ENCODE measurements around the gene NOVA2. TPM values are rescaled to one million over a fixed set of nuclear protein-coding genes. Genes with fewer than 3 reads are reported as not detected.

Gene NOVA2
- total and polyA plus RNA-seq, 2 of the 8 experiments (the other 6 are each of a cell fraction or from before 2014, with no cell fraction given), result 3.2 to 24.6 TPM

GRCh38 chr19:45959517-45960025, 14.1 kb downstream of the NOVA2 start:
- no peak for DNase-seq (ENCODE audit: low read depth in 1 of 2, low spot score in 2 of 2)
- Histone ChIP-seq H4K20me1 (replicated peaks in 1 of 2; ENCODE audit: control insufficient read depth in 1 of 2, insufficient read depth in 2 of 2, low read length in 2 of 2) (peaks cover 2 to 4% of the 10 kb centered on the region in 2 experiments), H3K18ac (ENCODE audit: extremely low read depth, low read length) (no peak overlapping the region), H4K91ac (replicated peaks; ENCODE audit: insufficient read length, low read length) (no peak overlapping the region), H3K4ac (replicated peaks; ENCODE audit: insufficient read length, low read depth, low read length) (no peak overlapping the region), H3K14ac (ENCODE audit: insufficient read length) (no peak overlapping the region), H3K79me1 (ENCODE audit: low read depth, low read length) (no peaks in the 10 kb centered on the region), H3K23me2 (ENCODE audit: low read depth, low read length) (peaks cover 6% of the 10 kb centered on the region; the same call in 1 of the 2 replicates), H3K9ac (replicated peaks in 1 of 4; ENCODE audit: extremely low read depth in 1 of 4, low read depth in 3 of 4, low read length in 3 of 4) (no peak overlapping the region), H3K4me2 (ENCODE audit: insufficient read depth in 1 of 2, low read depth in 2 of 2, low read length in 2 of 2) (no peak overlapping the region), H2BK20ac (ENCODE audit: low read length) (no peak overlapping the region), H2BK120ac (replicated peaks; ENCODE audit: low read depth, low read length) (no peak overlapping the region), H3K27me3 (replicated peaks in 1 of 4; ENCODE audit: control insufficient read depth in 3 of 4, extremely low read depth in 1 of 4, insufficient read depth in 3 of 4, low read length in 3 of 4) (peaks cover 0 to 2% (median 0%) of the 10 kb centered on the region in 4 experiments; a peak in 1 of 7 replicates), H4K8ac (ENCODE audit: extremely low read depth, insufficient read depth, low read length) (no peak overlapping the region), H3K4me3 (ENCODE audit: extremely low read depth in 1 of 4, insufficient read depth in 2 of 4, low read depth in 3 of 4, low read length in 4 of 4) (no peak overlapping the region), H3K4me1 (replicated peaks in 1 of 4; ENCODE audit: control insufficient read depth in 3 of 4, insufficient read depth in 4 of 4, low read length in 3 of 4) (peaks cover 0 to 11% (median 2%) of the 10 kb centered on the region in 4 experiments; a peak in 5 of 7 replicates), H4K5ac (ENCODE audit: insufficient read length, low read depth, low read length) (no peak overlapping the region), H3K9me3 (ENCODE audit: insufficient read depth in 2 of 2, low read depth in 1 of 2, low read length in 1 of 2) (no peaks in the 10 kb centered on the region), H3K27ac (ENCODE audit: low read depth, low read length) (no peak overlapping the region), H3K56ac (replicated peaks; ENCODE audit: insufficient read length, low read depth, low read length) (no peak overlapping the region), H2AFZ (ENCODE audit: low read length) (no peak overlapping the region), H2BK12ac (ENCODE audit: low read depth, low read length) (no peak overlapping the region), H2BK5ac (ENCODE audit: low read depth, low read length) (no peak overlapping the region), H3K36me3 (ENCODE audit: control insufficient read depth in 2 of 4, insufficient read depth in 4 of 4, low read length in 3 of 4) (peaks cover 0 to 10% (median 3%) of the 10 kb centered on the region in 4 experiments; a peak in 3 of 8 replicates), H3K79me2 (ENCODE audit: control insufficient read depth in 1 of 2, insufficient read depth in 2 of 2, low read length in 2 of 2) (no peaks in the 10 kb centered on the region), H3K23ac (ENCODE audit: insufficient read length) (no peak overlapping the region), H2BK15ac (ENCODE audit: low read length) (no peak overlapping the region), H2AK5ac (ENCODE audit: low read depth, low read length) (no peak overlapping the region)
- POLR2A ChIA-PET (ENCODE audit: partially characterized antibody), result interaction anchor here (1.0 to 2.4 kb wide), 5 partner anchors 9 to 39 kb away, joined by 3 to 8 read pairs (median 3); partner anchors contain the start of gene NOVA2
- CTCF ChIA-PET (ENCODE audit: partially characterized antibody), result interaction anchor here (0.6 to 1.6 kb wide), 7 partner anchors 26 to 931 kb away, joined by 3 to 6 read pairs (median 4); no protein-coding TSS in a partner anchor
- no peak for FAIRE-seq
- WGBS, 2 experiments (ENCODE audit: extremely low coverage in 1 of 2, insufficient coverage in 1 of 2, insufficient read length in 1 of 2, insufficient replicate concordance in 2 of 2, low coverage in 1 of 2, low lambda C conversion rate in 2 of 2, missing lambda C conversion rate in 1 of 2), result 77 to 83% methylated on average over 1 to 7 of the region's 8 CpGs
- TF ChIP-seq HDAC2 (IDR thresholded peaks at IDR 0.05; ENCODE audit: borderline replicate concordance in 1 of 2, low read depth in 2 of 2, low read length in 2 of 2) (no peak), CTCF (IDR thresholded peaks at IDR 0.05; ENCODE audit: control extremely low read depth in 1 of 3, insufficient read depth in 1 of 3, low read depth in 1 of 3, low read length in 3 of 3) (no peak), JUND (IDR thresholded peaks at IDR 0.05; ENCODE audit: low read length) (no peak), SP2 (IDR thresholded peaks at IDR 0.05; ENCODE audit: low read length) (no peak), SAP30 (IDR thresholded peaks at IDR 0.05; ENCODE audit: insufficient read depth, insufficient replicate concordance, low read length) (no peak)
